ENCODE measurements around the gene GPR141.

GRCh38 chr7:37671876-37672275 is 11.7 kb upstream of the GPR141 start:
- TF ChIP-seq CTCF (conservative IDR thresholded peaks at IDR 0.05; ENCODE audit: low read length) (no peak), EZH2phosphoT487 (IDR thresholded peaks at IDR 0.05; ENCODE audit: borderline replicate concordance, low read depth, low read length) (no peak)
